A673 (cell line): ENCODE measurements around the gene LNP1. TPM values are rescaled to one million over a fixed set of nuclear protein-coding genes. Genes with fewer than 3 reads are reported as not detected.

Experiments used
- BruUV-seq: library from RNA; stranded (reverse); fragments of 400-500 nt; replicated peaks from 2 replicates; lab custom pipeline; 2021; lab: Mats Ljungman, UMichigan
- CTCF ChIA-PET: fragments of 300-600 bp; sonication (Branson Sonifier 250); formaldehyde crosslinking; loops from one replicate; lab custom pipeline; 2022; ENCODE audit warnings: antibody characterized with exemption; lab: Charles Lee
- POLR2A ChIA-PET: fragments of 300-600 bp; sonication (Branson Sonifier 250); formaldehyde crosslinking; loops from one replicate; lab custom pipeline; 2022; ENCODE audit warnings: antibody characterized with exemption; ENCODE audit not compliant: low non-redundant PET; lab: Charles Lee
- DNase-seq: peaks from one replicate; pipeline ENCODE4 v3.0.0-alpha.2; 2015; ENCODE audit warnings: low spot score
- H3K27ac ChIP-seq: fragments of 200-600 bp; sonication (generic); 2 replicates; pipeline ENCODE4 v1.5.1; 2016; ENCODE audit warnings: mixed run types, low read depth, mild to moderate bottlenecking, mixed read lengths, antibody characterized with exemption, low read length; ENCODE audit not compliant: poor library complexity, severe bottlenecking
- H3K27me3 ChIP-seq: fragments of 200-600 bp; sonication (generic); replicated peaks from 2 replicates; pipeline ENCODE4 v1.6.1; 2017; ENCODE audit warnings: mixed run types, low read depth, mild to moderate bottlenecking, mixed read lengths, antibody characterized with exemption, low read length; ENCODE audit not compliant: insufficient read depth, poor library complexity
- H3K36me3 ChIP-seq: fragments of 200-600 bp; sonication (generic); 2 replicates; pipeline ENCODE4 v1.6.1; 2016; ENCODE audit warnings: mixed run types, mild to moderate bottlenecking, mixed read lengths, antibody characterized with exemption, low read length; ENCODE audit not compliant: insufficient read depth, poor library complexity, severe bottlenecking
- H3K4me1 ChIP-seq: fragments of 200-600 bp; sonication (generic); 2 replicates; pipeline ENCODE4 v1.6.1; 2017; ENCODE audit warnings: mixed run types, mild to moderate bottlenecking, mixed read lengths, antibody characterized with exemption, low read length; ENCODE audit not compliant: insufficient read depth, poor library complexity, severe bottlenecking
- H3K4me3 ChIP-seq: fragments of 200-600 bp; sonication (generic); 2 replicates; pipeline ENCODE4 v1.5.1; 2016; ENCODE audit warnings: low read depth, mixed run types, mild to moderate bottlenecking, mixed read lengths, low read length; ENCODE audit not compliant: poor library complexity, severe bottlenecking
- H3K9me3 ChIP-seq: fragments of 200-600 bp; sonication (generic); 2 replicates; pipeline ENCODE4 v1.6.1; 2016; ENCODE audit warnings: mixed run types, low read depth, mild to moderate bottlenecking, mixed read lengths, antibody characterized with exemption, low read length; ENCODE audit not compliant: poor library complexity, severe bottlenecking
- CTCF ChIP-seq: fragments of 300-800, 200-600 bp; sonication (generic); conservative IDR thresholded peaks from 2 replicates; pipeline ENCODE4 v1.5.1; 2017; ENCODE audit warnings: low read depth, mild to moderate bottlenecking, antibody characterized with exemption, low read length, moderate library complexity, mixed read lengths
- EZH2 ChIP-seq: fragments of 200-600 bp; sonication (generic); IDR thresholded peaks from 2 replicates; pipeline ENCODE4 v1.6.1; 2017; ENCODE audit warnings: borderline replicate concordance, low read depth, mild to moderate bottlenecking, mixed read lengths, antibody characterized with exemption, low read length; ENCODE audit not compliant: poor library complexity, severe bottlenecking
- intact Hi-C: fragments of 100-400 bp; cut with micrococcal nuclease; formaldehyde crosslinking; loops from one replicate; pipeline ENCODE4 v1.10.0; 2022; ENCODE audit not compliant: unreplicated experiment
- total RNA-seq: library from RNA; stranded (reverse); gene quantifications from 2 replicates; pipeline ENCODE4 v1.2.3, GENCODE V29; 2021

The LNP1 gene
- total RNA-seq, 1 experiment from 2014 or later, result 4.3 TPM

DNA sequence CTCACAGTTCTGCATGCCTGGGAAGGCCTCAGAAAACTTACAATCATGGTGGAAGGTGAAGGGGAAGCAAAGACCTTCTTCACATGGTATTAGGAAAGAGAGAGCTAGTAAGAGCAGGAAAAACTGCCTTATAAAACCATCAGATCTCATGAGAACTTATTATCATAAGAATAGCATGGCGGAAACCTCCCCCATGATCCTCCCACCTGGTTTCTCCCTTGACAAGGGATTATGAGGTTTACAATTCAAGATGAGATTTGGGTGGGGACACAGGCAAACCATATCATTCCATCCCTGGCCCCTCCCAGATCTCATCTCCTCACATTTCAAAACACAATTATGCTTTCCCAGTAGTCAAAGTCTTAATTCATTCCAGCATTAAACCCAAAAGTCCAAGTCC, 56.5 kb downstream of the LNP1 start:
- Histone ChIP-seq H3K36me3 (no peaks in the 10 kb centered on the region), H3K27ac (no peak overlapping the region), H3K9me3 (no peaks in the 10 kb centered on the region), H3K27me3 (no peaks in the 10 kb centered on the region), H3K4me1 (no peaks in the 10 kb centered on the region), H3K4me3 (no peak overlapping the region)
- TF ChIP-seq CTCF (no peak), EZH2 (no peak)
- intact Hi-C loops, result no loop called here
- CTCF ChIA-PET, result interaction anchor here (0.6 kb wide), 1 partner anchor 26 kb away, joined by 4 read pairs; no protein-coding TSS in a partner anchor
- BruUV-seq, result no TSS peak
- POLR2A ChIA-PET, result no interaction called here
- DNase-seq, result no peak

DNA sequence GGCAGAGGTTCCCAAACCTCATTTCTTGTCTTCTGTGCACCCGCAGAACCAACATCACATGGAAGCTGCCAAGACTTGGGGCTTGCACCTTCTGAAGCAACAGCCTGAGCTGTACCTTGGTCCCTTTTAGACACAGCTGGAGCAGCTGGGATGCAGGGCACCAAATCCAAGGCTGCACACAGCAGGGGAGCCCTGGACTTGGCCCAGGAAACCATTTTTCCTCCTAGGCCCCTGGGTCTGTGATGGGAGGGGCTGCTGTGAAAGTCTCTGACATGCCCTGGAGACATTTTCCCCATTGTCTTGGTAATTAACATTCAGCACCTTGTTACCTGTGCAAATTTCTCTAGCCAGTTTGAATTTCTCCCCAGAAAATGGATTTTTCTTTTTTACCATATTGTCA, 57.5 kb downstream of the LNP1 start:
- POLR2A ChIA-PET, result no interaction called here
- intact Hi-C loops, result no loop called here
- Histone ChIP-seq H3K9me3 (no peaks in the 10 kb centered on the region), H3K4me3 (no peak overlapping the region), H3K27ac (no peak overlapping the region), H3K4me1 (no peaks in the 10 kb centered on the region), H3K27me3 (no peaks in the 10 kb centered on the region), H3K36me3 (no peaks in the 10 kb centered on the region)
- CTCF ChIA-PET, result no interaction called here
- no TSS peak for BruUV-seq
- no peak for DNase-seq
- TF ChIP-seq EZH2 (no peak), CTCF (no peak)

DNA sequence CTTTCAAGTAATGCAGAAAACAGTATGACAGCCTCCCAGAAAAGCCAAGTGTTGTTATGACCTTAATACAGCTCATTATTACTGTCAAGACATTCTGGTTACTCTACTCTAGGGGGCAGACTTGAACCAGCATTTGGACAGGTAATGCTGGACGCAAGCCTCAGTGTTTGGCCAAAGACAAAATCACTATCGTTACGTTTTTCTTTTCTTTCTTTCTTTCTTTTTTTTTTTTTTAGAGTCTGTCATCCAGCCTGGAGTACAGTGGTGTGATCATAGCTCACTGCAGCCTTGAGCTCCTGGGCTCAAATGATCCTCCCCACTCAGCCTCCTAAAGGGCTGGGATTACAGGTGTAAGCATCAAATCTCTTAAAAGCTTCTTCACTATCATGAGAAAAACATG, 61.7 kb downstream of the LNP1 start:
- H3K27me3 ChIP-seq, result no peaks in the 10 kb centered on the region
- intact Hi-C loops, result loop anchor here (1.0 to 10.0 kb wide), 7 partner anchors 127 to 732 kb away; no protein-coding TSS in a partner anchor
- BruUV-seq, result no TSS peak
- peak; percentile 76 for DNase-seq
- TF ChIP-seq CTCF (peak; percentile 83), EZH2 (no peak)
- H3K9me3 ChIP-seq, result peaks cover 6% of the 10 kb centered on the region
- ChIA-PET POLR2A (interaction anchor here (0.7 kb wide), 1 partner anchor 61 kb away, joined by 3 read pairs; the partner anchor contains the start of gene LNP1), CTCF (interaction anchor here (0.5 to 1.8 kb wide), 21 partner anchors 12 to 733 kb away, joined by 3 to 25 read pairs (median 5); partner anchors contain the start of genes LNP1, TFG, TMEM45A and TOMM70)
- H3K36me3 ChIP-seq, result no peaks in the 10 kb centered on the region
- H3K27ac ChIP-seq, result no peak overlapping the region
- no peak overlapping the region for H3K4me3 ChIP-seq
- no peaks in the 10 kb centered on the region for H3K4me1 ChIP-seq
